Osteoblast (primary cell): Measurements from ENCODE around the gene NEDD1. TPM values are rescaled to one million over a fixed set of nuclear protein-coding genes. Genes with fewer than 3 reads are reported as not detected.

ENCODE experiments used
- DNase-seq: peaks from one replicate; pipeline ENCODE4 v3.0.0; 2011; ENCODE audit warnings: low spot score, mixed read lengths; ENCODE audit not compliant: insufficient read length; ENCODE audit errors: missing footprints
- H2AFZ ChIP-seq: 2 replicates; pipeline ENCODE4 v1.6.0; 2011; ENCODE audit warnings: mild to moderate bottlenecking, low read length
- H3K27ac ChIP-seq: 2 replicates; pipeline ENCODE4 v1.5.1; 2011; ENCODE audit warnings: mild to moderate bottlenecking, low read depth, low read length, moderate library complexity
- H3K27me3 ChIP-seq: 2 replicates; pipeline ENCODE4 v1.6.0; 2012; ENCODE audit warnings: mild to moderate bottlenecking, control low read depth, inconsistent platforms, low read length, moderate library complexity; ENCODE audit not compliant: insufficient read depth
- H3K36me3 ChIP-seq: 2 replicates; pipeline ENCODE4 v1.5.1; 2011; ENCODE audit warnings: mild to moderate bottlenecking, low read length, control low read depth, moderate library complexity; ENCODE audit not compliant: insufficient read depth
- H3K4me1 ChIP-seq: 2 replicates; pipeline ENCODE4 v1.5.1; 2011; ENCODE audit warnings: mild to moderate bottlenecking, low read length, control low read depth, moderate library complexity; ENCODE audit not compliant: insufficient read depth
- H3K4me2 ChIP-seq: 2 replicates; pipeline ENCODE4 v1.6.0; 2011; ENCODE audit warnings: mild to moderate bottlenecking, low read length; ENCODE audit not compliant: insufficient read depth
- H3K4me3 ChIP-seq: fragments of 200-600 bp; sonication (generic); 3 replicates; pipeline ENCODE4 v1.5.1; 2012; ENCODE audit warnings: mild to moderate bottlenecking, low read length, inconsistent platforms; ENCODE audit not compliant: insufficient read depth
- H3K79me2 ChIP-seq: 2 replicates; pipeline ENCODE4 v1.6.0; 2012; ENCODE audit warnings: mild to moderate bottlenecking, low read length, control low read depth, inconsistent platforms; ENCODE audit not compliant: insufficient read depth
- H3K9me3 ChIP-seq: 2 replicates; pipeline ENCODE4 v1.5.1; 2011; ENCODE audit warnings: low read depth, low read length, control low read depth
- H4K20me1 ChIP-seq: 2 replicates; pipeline ENCODE4 v1.6.0; 2012; ENCODE audit warnings: mild to moderate bottlenecking, low read length, control low read depth; ENCODE audit not compliant: insufficient read depth
- CTCF ChIP-seq: IDR thresholded peaks from 2 replicates; pipeline ENCODE4 v1.5.1; 2011; ENCODE audit warnings: mild to moderate bottlenecking, low read depth, low read length, moderate library complexity; ENCODE audit errors: extremely low read depth
- total RNA-seq: library from RNA; depleted of rRNA; stranded (reverse); fragments of >200 nt; gene quantifications from 2 replicates; pipeline ENCODE4 v1.2.3, GENCODE V29; 2012

NEDD1 gene
- total RNA-seq, 1 donor, result 33.3 TPM

- peak overlapping the region; percentile 71 for H3K27ac ChIP-seq
- no peaks in the 10 kb centered on the region for H3K79me2 ChIP-seq
- no peaks in the 10 kb centered on the region for H3K36me3 ChIP-seq
- H3K4me3 ChIP-seq, result peak overlapping the region; percentile 53
- peak; percentile 96 for DNase-seq
- peak overlapping the region; percentile 69 for H2AFZ ChIP-seq
- H4K20me1 ChIP-seq, result no peaks in the 10 kb centered on the region
- peaks cover 20% of the 10 kb centered on the region for H3K4me1 ChIP-seq
- H3K9me3 ChIP-seq, result no peaks in the 10 kb centered on the region
- H3K4me2 ChIP-seq, result peak overlapping the region; percentile 81
- H3K27me3 ChIP-seq, result peaks cover 5% of the 10 kb centered on the region
- TF ChIP-seq CTCF, result no peak
Observed at GRCh38 chr12:96980991-96981414, 73.9 kb downstream of the NEDD1 start.

- no peak overlapping the region for H3K4me2 ChIP-seq
- peaks cover 21% of the 10 kb centered on the region for H3K4me1 ChIP-seq
- DNase-seq, result peak; percentile 50
- H2AFZ ChIP-seq, result no peak overlapping the region
- H3K4me3 ChIP-seq, result no peak overlapping the region
- H3K27ac ChIP-seq, result no peak overlapping the region
- H3K36me3 ChIP-seq, result no peaks in the 10 kb centered on the region
- no peaks in the 10 kb centered on the region for H4K20me1 ChIP-seq
- H3K9me3 ChIP-seq, result no peaks in the 10 kb centered on the region
- peaks cover 13% of the 10 kb centered on the region for H3K27me3 ChIP-seq
- TF ChIP-seq CTCF, result no peak
- H3K79me2 ChIP-seq, result no peaks in the 10 kb centered on the region
Observed at GRCh38 chr12:96981911-96982310, 74.9 kb downstream of the NEDD1 start.

- H3K27me3 ChIP-seq, result peaks cover 13% of the 10 kb centered on the region
- no peak overlapping the region for H2AFZ ChIP-seq
- H3K4me2 ChIP-seq, result no peak overlapping the region
- no peaks in the 10 kb centered on the region for H4K20me1 ChIP-seq
- H3K4me3 ChIP-seq, result no peak overlapping the region
- no peaks in the 10 kb centered on the region for H3K9me3 ChIP-seq
- no peak for DNase-seq
- peaks cover 21% of the 10 kb centered on the region for H3K4me1 ChIP-seq
- H3K36me3 ChIP-seq, result no peaks in the 10 kb centered on the region
- no peak overlapping the region for H3K27ac ChIP-seq
- no peaks in the 10 kb centered on the region for H3K79me2 ChIP-seq
- TF ChIP-seq CTCF, result no peak
Observed at GRCh38 chr12:96982671-96983070, 75.6 kb downstream of the NEDD1 start.

GRCh38 chr12:96985515-96986362, 78.7 kb downstream of the NEDD1 start:
- Histone ChIP-seq H4K20me1 (no peaks in the 10 kb centered on the region), H3K36me3 (no peaks in the 10 kb centered on the region), H2AFZ (peak overlapping the region; percentile 83), H3K27me3 (peaks cover 25% of the 10 kb centered on the region), H3K4me3 (peak overlapping the region; percentile 69), H3K4me1 (peaks cover 18% of the 10 kb centered on the region), H3K27ac (no peak overlapping the region), H3K9me3 (no peaks in the 10 kb centered on the region), H3K79me2 (no peaks in the 10 kb centered on the region), H3K4me2 (peak overlapping the region; percentile 82)
- peak; percentile 69 for TF ChIP-seq CTCF
- peak; percentile 79 for DNase-seq
